Amniotic epithelial cell (primary cell): ENCODE measurements around the gene BCAR1.
"Not testable (repeated sequence)": the region's sequence is repeated elsewhere in the genome, so short reads cannot be mapped to it uniquely, and the experiment has no call there.

Experiments
- DNase-seq: peaks from one replicate; pipeline ENCODE4 v3.0.0-alpha.2; 2010; ENCODE audit warnings: low read depth

Gene BCAR1

DNA sequence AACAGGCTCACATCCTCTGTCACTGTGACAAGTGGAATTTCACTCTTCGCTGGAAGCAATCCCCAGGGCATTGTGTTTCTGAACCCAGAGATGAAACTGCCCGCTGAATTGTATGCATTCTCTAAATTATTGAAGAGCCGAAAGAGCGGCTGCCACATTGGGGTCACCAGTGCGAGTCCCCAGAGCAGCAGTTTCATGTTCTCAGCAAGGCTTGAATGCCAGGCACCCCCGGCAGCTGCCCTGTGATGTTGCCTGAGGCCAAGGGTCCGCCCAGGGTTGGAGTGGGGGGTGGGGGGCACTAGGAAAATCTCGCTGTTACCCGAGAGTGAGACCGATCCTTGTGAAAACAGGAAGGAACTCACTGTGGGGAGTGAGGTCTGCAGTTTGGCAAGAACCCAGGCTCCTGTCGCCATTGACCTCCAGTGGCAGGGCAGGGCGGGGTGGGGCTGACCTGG, 20.7 kb upstream of the BCAR1 start:
- no peak for DNase-seq

- no peak for DNase-seq
These were observed 20.1 kb upstream of the BCAR1 start for GRCh38 chr16:75271441-75272096.

DNA sequence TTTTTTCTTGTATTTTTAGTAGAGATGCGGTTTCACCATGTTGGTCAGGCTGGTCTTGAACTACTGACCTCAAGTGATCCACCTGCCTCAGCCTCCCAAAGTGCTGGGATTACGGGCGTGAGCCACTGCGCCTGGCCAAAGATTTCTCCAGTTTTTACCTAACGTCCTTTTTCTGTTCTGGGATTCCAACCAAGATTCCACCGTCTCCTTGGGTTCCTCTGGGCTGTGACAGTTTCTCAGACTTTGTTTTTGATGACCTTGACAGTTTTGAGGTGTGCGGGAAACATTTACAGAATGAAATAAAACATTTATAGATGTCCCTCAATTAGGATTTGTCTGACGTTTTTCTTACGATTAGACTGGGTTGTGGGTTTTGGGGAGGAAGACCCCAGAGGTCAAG, 17.9 kb upstream of the BCAR1 start:
- not testable (repeated sequence) for DNase-seq

DNA sequence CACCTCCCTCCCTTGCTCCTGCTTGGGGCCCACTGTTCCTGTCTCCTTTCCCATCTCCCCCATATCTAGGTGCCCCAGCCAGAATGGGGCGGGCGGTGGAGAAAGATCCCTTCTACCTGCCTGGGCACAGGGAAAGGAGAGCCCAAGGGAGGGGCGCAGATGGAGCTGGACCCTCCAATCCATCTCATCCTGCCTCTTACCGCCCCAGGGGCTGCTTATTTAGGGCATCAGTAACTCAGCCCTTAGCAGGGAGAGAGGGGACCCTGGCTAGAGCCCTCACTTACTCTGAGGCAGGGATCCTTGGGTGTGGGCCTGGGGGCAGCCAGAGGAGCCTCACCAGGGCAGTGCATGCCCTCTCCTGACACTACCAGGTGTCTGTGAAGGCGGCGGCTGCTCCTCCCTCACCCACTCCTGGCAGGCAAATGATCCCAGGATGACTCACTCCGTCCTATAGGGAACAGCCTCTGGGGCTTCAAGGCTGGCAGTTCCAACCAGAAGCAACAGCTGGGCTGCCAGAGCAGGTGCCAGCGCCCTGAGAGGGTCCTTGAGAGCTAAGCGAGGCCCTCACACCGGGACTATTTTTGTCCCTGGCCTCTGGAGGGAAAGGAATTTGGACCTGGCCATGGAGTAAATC, 16.3 kb upstream of the BCAR1 start:
- peak; percentile 71 for DNase-seq

- DNase-seq, result no peak
These were observed 15.6 kb upstream of the BCAR1 start for GRCh38 chr16:75266738-75267630.

- peak; percentile 64 for DNase-seq
These were observed 14.7 kb upstream of the BCAR1 start for GRCh38 chr16:75265911-75266701.

GRCh38 chr16:75264999-75265910, 13.8 kb upstream of the BCAR1 start:
- no peak for DNase-seq

DNA sequence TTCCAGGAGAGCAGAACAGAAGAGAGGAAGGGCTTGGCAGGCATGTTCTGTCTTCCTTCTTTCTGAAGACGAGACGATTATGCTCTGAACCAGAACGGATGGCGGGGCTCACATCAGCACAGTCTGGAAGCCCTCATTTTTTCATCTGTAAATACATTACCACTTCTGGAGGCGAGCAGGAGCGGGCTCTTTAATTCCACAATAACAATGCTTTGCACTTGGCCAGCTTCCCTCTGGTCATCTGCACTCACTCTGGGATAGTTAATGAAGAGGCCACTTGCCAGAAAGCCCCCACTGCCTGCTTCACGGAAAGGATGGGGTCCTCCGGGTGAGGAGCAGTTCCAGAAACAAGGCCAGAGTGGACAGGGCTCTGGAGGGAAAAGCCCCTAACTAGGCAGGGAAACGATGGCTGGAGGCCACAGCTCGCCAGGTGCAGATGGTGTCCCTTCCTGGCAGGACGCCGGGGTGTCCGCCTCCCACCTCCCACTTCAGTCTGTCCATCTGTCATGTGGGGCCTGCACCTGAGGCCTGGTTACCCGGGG, 13.1 kb upstream of the BCAR1 start:
- DNase-seq, result no peak

DNA sequence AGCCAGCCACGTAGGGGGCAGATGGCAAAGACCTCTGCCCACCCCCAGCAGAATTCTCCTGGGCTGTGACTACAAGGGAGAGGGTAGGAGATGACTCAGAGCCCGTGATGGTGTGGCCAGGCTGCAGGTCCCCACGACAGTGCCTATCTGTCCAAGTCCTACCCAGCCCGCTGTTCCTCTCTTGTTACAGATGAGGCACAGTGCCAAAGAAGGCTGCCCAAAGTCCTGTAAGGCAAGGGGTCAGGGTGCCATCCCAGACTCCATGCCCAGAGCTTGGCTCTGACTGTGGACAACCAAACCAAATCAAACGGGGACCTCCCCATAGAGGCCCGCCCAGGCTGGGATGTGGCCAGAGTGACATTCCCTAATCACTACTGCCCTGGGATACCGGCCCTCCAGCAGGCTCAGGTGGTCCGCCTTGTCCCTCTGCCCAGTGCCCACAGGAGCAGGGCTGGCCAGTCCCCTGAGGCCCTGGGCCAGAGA, 12.6 kb upstream of the BCAR1 start:
- DNase-seq, result no peak

GRCh38 chr16:75263291-75263962, 12.0 kb upstream of the BCAR1 start:
- no peak for DNase-seq

GRCh38 chr16:75262800-75263127, 11.3 kb upstream of the BCAR1 start:
- no peak for DNase-seq

GRCh38 chr16:75262104-75262799, 10.8 kb upstream of the BCAR1 start:
- peak; percentile 79 for DNase-seq

- no peak for DNase-seq
These were observed 10.2 kb upstream of the BCAR1 start for GRCh38 chr16:75261590-75262078.

- DNase-seq, result no peak
These were observed 9.6 kb upstream of the BCAR1 start for GRCh38 chr16:75260851-75261589.

GRCh38 chr16:75258807-75259141, 7.3 kb upstream of the BCAR1 start:
- no peak for DNase-seq

DNA sequence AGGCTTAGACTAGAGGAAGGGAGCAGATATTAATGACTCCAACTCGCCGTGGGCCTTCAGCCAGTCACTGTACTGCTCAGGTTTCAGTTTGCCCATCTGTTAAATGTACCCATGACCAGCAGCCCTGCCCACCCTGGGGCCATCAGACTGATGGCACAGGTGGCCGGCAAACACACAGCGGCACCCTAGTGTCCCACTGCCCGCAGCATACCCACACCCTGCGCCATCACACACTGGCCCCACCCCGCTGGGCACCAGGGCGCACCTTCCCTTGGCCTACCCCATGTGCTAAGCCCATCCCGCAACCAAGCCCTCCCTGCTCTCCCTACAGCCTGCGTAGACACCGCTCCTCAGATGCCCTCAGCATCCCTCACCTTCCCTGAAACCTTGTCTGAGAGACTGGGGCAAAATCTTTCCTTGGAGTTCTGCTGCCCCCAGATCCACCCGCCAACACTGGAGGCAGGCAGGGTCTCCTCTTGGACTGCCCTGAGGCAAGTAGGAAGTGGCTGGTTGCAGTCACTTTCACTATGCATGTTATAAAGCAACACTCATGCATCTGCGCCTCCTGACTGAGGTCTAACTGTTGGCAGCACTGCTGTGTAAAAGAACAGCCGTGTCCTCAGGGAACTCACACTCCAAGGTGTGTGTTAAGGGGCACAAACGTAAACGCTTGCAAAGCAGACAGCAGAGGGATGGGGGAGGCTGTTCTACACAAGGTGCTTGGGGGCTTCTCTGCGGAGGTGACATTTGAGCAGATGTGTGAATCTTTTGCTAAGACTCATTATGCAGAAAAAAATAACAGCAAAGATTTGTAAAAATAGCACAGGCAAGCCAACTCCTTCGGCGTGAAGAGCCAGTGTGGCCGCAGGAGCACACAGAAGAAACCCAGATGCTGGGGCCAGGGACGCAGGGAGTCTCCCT, 6.7 kb upstream of the BCAR1 start:
- no peak for DNase-seq

- DNase-seq, result no peak
These were observed 5.4 kb upstream of the BCAR1 start for GRCh38 chr16:75256696-75257343.
